ENCODE measurements around the gene TMEM247. TPM values are rescaled to one million over a fixed set of nuclear protein-coding genes. Genes with fewer than 3 reads are reported as not detected.

The TMEM247 gene
- total RNA-seq, 1 donor from 2014 or later, result not detected

DNA sequence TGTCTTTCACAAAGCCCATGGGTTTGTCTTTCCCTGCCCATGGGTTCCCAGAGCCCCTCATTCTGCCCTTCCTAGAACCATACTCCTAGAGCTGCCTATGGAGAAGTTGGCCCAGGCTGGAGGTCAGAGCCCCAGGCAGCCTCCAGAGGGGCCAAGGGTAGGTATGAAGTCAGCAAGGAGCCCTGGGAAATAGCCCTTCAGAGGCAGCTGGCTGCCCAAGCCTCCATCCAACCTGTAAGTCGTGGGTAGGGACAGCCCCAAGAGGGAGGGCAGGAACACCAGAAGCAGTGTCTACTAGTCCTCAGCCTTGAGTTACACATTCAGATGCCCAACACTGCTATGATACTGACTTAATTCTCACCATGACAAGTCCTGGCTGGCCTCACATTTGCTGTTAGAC, 49.5 kb downstream of the TMEM247 start:
- no peaks in the 10 kb centered on the region for H3K9me3 Mint-ChIP-seq (ENCODE audit: low read depth)
- peaks cover under 1% of the 10 kb centered on the region for H3K36me3 Mint-ChIP-seq (ENCODE audit: insufficient read depth)
- peaks cover 6% of the 10 kb centered on the region for H3K27me3 Mint-ChIP-seq
- no peaks in the 10 kb centered on the region for H3K4me1 Mint-ChIP-seq (ENCODE audit: low read depth)
- no peak for TF ChIP-seq CTCF (IDR thresholded peaks at IDR 0.05; ENCODE audit: unreplicated experiment)
- no peak overlapping the region for H3K4me3 Mint-ChIP-seq (ENCODE audit: low read depth)
- no peak for DNase-seq (ENCODE audit: low spot score, unreplicated experiment)
- no peak overlapping the region for H3K27ac Mint-ChIP-seq

DNA sequence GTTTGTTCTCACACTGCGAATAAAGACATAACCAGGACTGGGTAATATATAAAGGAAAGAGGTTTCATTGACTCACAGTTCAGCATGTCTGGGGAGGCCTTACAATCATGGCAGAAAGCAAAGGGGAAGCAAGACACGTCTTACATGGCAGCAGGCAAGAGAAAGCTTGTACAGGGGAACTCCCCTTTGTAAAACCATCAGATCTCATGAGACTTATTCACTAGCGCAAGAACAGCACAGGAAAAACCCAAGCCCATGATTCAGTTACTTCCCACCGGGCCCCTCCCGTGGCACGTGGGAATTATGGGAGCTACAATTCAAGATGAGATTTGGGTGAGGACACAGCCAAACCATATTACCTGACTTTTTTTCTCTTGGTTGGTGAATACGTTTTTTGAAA, 51.3 kb downstream of the TMEM247 start:
- H3K9me3 Mint-ChIP-seq (ENCODE audit: low read depth), result no peaks in the 10 kb centered on the region
- no peaks in the 10 kb centered on the region for H3K4me1 Mint-ChIP-seq (ENCODE audit: low read depth)
- TF ChIP-seq CTCF (IDR thresholded peaks at IDR 0.05; ENCODE audit: unreplicated experiment), result no peak
- no peaks in the 10 kb centered on the region for H3K27me3 Mint-ChIP-seq
- H3K4me3 Mint-ChIP-seq (ENCODE audit: low read depth), result no peak overlapping the region
- no peak for DNase-seq (ENCODE audit: low spot score, unreplicated experiment)
- no peak overlapping the region for H3K27ac Mint-ChIP-seq
- H3K36me3 Mint-ChIP-seq (ENCODE audit: insufficient read depth), result peaks cover 2% of the 10 kb centered on the region

- DNase-seq (ENCODE audit: low spot score, unreplicated experiment), result no peak
- Mint-ChIP-seq H3K27ac (no peak overlapping the region), H3K36me3 (ENCODE audit: insufficient read depth) (peaks cover 2% of the 10 kb centered on the region), H3K9me3 (ENCODE audit: low read depth) (no peaks in the 10 kb centered on the region), H3K4me1 (ENCODE audit: low read depth) (no peaks in the 10 kb centered on the region), H3K4me3 (ENCODE audit: low read depth) (no peak overlapping the region), H3K27me3 (no peaks in the 10 kb centered on the region)
- no peak for TF ChIP-seq CTCF (IDR thresholded peaks at IDR 0.05; ENCODE audit: unreplicated experiment)
Observed at GRCh38 chr2:46531863-46532262, 52.5 kb downstream of the TMEM247 start.

Other genes starting within 250 kb of the TMEM247 start
- 5.1 and 5.9 TPM in 2 replicates for gene EPAS1, start 182.2 kb upstream of the TMEM247 start, total RNA-seq
- gene RHOQ, start 62.9 kb downstream of the TMEM247 start, total RNA-seq, result 39.9 and 40.7 TPM in 2 replicates
- 5.1 and 7.4 TPM in 2 replicates for gene ATP6V1E2, start 63.0 kb downstream of the TMEM247 start, total RNA-seq
- 37.6 and 37.8 TPM in 2 replicates for gene PIGF, start 137.5 kb downstream of the TMEM247 start, total RNA-seq
- gene CRIPT, start 137.7 kb downstream of the TMEM247 start, total RNA-seq, result 20.3 and 22.9 TPM in 2 replicates
- 16.6 and 17.3 TPM in 2 replicates for gene SOCS5, start 219.7 kb downstream of the TMEM247 start, total RNA-seq